ENCODE measurements around the gene MRPL17.

The MRPL17 gene

DNA sequence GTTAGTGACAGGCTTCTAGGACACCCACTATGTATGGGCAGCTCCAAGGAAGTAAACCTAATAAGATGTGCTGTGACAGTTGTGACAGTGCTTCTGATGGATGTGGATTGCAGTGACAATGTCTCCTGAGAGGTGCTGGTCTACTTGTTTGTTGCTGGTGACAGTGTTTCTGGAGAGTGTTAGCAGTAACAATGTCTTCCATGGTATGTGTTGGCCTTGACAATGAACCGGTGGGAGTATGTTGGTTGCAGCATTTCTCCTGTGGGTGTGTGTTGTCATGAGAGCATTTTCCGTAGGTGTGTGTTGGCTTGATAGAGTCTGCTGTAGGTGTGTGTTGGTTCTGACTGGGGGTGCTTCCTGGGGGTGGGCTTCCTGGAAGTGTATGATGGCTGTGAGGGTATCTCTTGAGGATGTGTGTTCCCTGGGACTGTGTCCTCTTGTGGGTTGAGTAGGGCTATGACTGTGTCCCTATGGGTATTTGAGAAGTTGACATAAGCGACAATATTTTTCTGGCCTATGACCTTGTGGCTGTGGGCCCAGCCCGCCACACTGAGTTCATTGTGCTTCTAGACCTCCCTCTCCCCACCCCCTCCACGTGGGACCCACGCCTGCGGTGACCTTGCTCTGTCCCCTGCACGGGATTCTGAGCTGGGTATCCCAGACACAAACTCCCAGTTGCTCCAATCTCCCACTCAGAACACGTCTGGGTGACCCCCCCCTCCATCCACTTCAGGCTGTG lies 28.7 kb downstream of the MRPL17 start:
- no peak for DNase-seq (ENCODE audit: low read depth)

DNA sequence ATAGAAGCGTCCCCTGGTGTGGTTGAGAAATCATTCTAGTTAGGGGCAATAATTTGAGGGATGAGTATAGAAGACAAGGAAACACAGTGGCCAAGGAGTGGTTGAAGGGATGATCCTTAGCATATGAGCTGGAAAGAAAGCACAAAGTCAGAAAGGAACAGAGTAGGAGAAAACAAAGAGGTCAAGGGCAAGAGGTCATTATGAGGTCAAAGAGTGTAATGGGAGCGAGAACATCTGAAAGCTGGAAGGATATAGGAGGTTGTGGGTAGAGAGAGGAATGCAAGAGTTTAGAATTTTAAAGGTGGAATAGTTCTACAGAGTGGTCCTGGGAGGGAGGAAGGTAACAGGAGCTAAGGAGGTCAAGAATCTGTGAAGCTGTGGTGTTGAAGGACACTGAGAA lies 29.5 kb downstream of the MRPL17 start:
- DNase-seq (ENCODE audit: low read depth): no peak

DNA sequence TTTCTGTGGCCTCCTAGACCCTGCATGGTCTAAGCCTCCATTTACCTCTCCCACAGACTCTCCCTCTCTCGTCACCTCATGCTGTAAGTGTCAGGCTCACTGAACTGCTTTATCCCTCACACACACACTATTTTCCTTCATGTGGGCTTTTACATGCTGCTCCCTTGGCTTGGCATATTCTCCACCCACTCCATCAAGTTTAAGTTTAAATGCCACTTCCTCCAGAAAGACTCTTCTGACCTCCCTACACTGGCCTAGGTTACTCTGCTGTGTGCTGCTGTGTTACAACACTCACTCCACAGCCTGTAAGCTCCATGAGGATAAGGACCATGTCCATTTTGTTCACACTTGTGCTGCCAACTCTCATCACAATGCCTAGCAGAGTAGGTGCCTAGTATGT lies 30.0 kb downstream of the MRPL17 start:
- no peak for DNase-seq (ENCODE audit: low read depth)

DNA sequence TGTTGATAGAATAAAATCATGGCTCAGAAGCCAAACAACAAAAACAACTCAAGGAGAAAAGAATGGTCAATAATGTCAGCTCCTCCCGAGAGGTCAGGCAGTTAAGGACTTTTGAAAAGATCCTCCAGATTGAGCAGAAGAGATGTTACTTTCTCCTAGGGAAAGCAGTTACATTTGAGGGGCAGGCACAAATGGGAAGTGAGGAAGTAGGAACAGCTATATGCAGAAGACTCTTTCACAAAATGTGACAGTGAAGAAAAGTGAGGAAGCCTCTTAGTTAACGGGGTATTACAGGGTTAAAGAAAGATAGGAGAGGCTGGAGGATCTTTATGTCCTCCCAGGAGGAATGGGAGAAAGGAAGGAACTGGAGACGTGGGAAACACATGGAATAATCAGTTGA lies 31.0 kb downstream of the MRPL17 start:
- no peak for DNase-seq (ENCODE audit: low read depth)

DNA sequence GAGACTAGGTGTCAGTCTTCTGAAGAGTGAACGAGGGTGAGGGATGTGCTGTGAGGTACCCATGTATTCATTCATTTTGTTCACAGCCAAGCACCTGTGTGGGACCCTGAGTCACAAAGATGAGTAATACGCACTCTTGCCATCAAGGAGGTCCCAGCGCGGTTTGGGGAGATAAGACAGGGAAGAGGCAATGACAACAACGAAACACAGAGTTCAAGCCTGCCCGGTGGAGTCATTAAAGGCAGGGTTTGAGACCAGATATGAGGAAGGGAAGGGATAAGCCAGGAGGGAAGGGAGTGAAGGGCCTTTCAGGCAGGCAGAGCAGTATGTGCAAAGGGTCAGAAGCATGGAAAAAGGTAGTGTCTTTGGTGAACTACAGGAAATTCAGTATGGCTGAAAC lies 32.2 kb downstream of the MRPL17 start:
- DNase-seq (ENCODE audit: low read depth): no peak

DNA sequence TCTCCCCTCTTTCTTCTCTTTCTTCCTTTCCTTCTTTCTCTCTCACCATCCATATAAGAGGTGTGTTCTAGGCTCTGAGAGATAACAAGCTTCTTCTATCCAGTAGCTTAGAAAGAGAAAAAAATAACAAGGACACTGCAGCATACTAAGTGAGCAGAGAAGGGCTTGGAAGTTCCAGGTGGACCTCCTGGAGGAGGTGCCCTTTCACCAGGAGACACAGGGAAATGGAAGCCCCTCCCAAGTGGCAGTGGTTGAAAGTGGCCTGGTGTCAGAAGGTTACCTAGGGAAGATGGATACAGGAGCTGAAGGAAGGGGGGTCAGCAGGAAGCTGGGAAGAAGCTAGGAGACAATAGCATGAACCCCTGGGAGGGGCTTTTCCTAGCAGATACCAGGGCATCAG lies 33.0 kb downstream of the MRPL17 start:
- no peak for DNase-seq (ENCODE audit: low read depth)

DNA sequence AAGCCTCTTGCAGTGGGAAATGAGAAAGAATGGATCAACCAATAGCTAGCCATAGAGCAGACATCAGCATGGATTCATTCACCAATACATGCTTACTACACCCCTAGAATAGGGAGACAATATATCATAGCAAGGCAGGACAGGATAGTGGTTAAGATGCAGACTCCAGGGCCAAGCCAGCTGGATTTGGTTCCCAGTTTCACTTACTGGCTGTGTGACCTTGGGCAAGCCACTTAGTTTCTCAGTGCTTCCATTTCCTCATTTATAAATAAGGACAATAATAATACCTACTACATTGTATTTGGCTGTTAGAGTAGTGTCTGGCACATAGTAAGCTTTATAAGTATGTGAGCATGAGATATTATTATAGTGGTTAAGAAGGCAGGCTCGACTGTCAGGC lies 34.6 kb downstream of the MRPL17 start:
- no peak for DNase-seq (ENCODE audit: low read depth)

DNA sequence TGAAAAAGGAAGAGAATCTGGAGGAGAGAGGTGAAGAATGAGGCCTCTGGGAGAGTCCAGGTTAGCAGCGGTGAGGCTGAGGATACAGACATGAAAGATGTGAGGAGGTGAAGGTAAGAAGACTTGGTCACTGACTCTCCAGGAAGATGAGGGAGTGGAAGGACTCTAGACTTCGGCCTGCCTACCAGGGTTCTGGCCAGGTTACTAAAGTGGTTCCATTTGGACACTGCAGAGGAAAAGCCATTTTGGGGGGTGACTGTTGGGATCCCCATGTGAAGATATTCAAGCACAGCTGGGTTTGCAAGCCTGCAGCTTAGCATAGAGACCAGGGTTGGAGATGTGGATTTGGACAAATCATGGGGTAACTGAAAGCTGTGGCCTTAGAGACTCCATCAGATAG lies 35.3 kb downstream of the MRPL17 start:
- no peak for DNase-seq (ENCODE audit: low read depth)

DNA sequence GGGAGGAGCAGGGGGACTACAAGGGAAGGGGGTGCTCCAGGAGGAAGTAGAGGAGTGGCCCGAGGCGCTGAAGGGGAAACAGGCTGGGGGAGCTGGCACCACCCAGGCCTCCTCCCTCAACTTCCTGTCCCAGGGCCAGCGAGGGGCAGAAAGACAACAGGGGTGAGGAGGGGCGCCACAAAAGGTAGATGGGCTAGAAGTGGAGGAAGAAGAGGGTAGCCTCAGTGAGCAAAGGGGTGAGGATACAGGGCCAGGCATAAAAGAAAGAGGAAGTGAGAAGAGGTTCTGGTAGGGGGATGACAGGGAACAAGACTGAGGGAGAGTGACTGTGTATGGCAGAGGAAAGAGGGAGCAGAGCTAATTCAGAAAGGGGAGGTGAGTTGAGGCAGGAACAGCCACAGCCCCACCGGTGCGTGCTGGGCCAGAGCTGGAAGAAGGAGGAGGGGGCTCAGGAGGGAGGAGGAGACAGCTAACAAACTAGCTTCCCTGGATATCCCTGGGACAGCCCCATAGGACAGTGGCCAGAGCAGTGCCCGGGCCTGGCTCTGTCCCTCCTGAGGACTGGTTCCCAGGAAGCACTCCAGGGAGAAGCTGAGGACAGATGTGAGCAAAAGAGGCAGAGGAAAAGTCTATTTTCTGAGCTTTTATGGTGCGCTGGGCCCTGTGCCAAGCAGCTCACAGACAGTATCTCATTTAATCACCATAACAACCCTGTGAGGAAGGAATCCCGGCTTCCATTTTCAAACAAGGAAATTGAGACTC lies 36.0 kb downstream of the MRPL17 start:
- DNase-seq (ENCODE audit: low read depth): no peak

DNA sequence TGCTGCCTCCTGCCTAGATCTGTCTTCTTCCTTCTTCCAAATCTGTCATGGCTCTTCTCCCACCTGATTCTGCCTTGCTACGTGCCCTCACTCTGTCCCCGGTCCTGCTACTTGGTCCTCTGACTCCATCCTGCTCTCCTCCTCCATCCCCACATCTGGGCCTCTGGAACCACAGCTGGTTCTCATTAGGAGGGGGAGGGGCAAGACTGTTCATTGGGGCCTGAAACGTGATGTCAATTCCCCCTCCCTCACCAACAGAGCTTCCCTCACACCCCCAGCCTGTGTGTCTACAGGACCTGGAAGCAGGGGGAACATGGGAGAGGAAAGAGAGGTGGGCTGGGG lies 36.6 kb downstream of the MRPL17 start:
- peak; percentile 68 for DNase-seq (ENCODE audit: low read depth)

DNA sequence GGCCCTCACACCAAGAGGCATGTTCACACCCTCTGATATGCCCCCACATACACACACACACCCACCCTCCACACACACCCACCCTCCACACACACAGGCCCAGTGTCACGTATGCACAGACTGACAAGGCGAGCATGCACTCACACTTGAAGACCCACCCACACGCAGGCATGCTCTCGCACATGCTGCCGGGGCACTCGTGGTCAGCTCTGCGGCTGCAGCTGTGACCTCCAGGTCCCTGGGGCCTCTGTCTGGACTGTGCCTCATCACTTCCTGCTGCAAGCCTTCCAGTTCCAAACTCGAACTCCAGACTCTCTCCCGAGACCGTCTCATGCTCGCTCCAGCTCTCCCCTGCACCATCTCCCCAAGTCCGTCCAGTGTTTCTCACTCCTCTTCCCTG lies 37.1 kb downstream of the MRPL17 start:
- DNase-seq (ENCODE audit: low read depth): peak; percentile 51

DNA sequence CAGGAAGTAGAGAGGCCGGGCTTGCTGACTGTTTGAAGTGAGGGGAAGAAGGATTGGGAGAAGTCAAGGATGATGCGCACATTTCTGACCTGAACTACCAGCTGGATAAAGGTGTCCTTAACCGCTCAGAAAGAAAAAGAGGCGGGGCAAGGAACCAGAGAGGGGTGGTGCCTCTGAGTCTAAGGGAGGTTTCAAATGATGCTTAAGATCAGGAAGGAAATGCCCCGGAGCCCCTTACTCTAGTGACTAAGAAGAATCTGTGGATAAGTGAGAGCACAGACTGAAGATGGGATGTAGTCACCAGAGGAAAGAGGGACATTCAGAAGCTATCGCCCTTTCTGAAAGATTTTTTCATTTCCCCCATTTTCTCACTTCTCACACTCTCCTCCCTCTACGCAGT lies 40.2 kb downstream of the MRPL17 start:
- DNase-seq (ENCODE audit: low read depth): no peak

DNA sequence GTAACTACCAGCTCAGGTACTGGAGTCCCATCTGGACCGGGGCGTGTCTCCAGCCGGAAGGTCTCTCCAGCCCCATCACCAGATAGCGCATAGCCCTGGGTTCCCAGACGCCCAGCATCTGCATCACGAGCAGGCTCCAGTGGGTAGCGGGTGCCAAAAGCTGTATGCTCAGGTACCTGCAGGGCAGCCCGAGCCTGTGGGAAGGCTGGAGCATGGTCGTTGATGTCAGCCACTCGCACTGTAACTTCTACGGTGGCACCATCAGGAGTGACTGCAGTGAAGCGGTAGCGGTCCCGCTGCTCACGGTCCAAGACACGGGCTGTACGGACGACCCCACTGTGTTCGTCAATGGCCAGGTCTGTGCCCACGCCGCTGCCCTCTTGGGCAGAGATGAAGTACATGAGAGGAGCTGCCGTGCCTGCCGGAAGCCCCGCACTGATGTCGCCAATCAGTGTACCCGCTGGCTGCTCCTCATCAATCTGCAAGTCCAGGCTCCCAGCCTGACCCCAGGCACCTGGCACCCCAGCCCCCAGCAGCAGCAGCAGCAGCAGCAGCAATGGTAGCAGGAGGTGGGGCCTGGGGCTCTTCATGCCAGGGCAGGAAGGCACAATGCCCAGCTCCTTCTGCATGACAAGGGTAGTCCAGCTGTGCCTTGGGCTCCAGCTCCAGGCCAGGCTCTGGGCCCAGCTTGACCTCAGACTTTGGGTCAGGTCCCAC lies 42.0 kb downstream of the MRPL17 start:
- no peak for DNase-seq (ENCODE audit: low read depth)

DNA sequence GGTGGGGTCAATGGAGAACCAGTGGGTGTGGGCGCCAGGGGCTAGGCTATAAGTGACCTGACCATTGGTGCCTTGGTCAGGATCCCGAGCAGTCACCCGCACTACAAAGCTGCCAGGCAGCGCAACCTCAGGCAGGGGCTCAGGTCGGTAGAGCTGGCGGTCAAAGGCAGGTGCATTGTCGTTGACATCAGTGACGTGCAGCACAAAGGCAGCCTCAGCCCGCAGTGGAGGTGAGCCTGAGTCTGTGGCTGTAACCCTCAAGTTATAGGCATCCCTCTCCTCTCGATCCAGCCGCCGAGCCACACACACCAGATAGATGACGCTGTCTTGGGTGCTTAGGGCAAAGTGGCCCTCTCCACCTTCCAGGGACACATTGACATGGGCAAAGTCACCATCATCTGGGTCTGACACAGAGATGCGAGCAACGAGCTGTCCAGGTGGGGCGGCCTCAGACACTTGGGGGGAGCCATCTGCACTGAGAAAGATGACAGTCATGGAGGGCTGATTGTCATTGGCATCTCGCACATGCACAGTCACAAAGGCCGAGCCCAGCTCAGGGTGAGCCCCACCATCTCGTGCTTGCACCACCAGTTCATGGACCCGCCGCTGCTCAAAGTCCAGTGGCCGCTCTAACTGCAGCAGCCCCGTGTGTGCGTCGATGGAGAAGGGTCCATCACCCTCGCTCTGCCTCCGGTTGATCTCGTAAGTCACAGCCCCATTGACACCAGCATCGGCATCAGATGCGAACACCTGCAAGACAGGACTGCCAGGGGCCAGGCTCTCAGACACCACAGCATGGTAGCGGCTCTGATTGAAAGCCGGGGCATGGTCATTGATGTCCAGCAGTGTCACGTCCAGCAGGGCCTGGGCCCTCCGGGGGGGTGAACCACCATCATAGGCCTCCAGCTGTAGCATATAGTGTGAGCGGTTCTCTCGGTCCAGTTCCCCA lies 42.8 kb downstream of the MRPL17 start:
- DNase-seq (ENCODE audit: low read depth): no peak

DNA sequence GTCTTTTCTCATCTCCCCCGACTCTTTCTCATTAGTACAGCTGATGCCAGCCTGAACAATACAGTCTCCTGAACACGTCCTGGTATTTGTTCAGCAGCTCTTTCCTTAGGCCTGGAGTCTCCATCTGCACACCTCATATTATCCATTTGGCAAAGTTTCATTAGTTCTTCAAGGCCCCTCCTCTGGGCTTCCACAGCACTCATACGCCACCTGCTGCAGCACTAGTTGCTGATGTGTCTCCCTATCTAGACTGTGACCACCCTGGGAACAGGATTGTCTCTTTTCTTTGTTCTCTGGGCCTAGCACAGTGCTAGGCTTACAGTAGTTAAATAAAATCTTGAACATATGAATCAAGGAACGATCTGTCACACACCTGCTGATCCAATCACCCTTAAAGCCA lies 44.7 kb downstream of the MRPL17 start:
- no peak for DNase-seq (ENCODE audit: low read depth)

DNA sequence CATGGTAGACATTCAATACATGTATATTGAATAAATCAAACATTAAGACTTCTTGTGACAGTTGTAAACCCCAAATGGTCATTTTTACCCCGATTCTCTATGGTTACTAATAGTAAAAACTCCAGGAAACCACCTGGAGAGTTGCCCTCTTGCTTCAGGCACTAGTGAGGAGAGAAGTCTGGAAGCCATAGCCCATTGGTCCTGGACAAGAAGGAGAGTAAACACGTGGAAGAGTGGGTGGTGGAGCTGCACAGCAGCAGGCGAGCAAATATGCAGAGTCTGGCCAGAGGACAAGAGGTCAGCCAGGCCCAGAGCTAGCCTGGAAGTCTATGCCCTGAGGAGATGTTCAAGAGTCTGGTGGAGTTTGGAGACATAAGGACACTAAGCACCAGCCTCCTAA lies 45.3 kb downstream of the MRPL17 start:
- peak; percentile 64 for DNase-seq (ENCODE audit: low read depth)

DNA sequence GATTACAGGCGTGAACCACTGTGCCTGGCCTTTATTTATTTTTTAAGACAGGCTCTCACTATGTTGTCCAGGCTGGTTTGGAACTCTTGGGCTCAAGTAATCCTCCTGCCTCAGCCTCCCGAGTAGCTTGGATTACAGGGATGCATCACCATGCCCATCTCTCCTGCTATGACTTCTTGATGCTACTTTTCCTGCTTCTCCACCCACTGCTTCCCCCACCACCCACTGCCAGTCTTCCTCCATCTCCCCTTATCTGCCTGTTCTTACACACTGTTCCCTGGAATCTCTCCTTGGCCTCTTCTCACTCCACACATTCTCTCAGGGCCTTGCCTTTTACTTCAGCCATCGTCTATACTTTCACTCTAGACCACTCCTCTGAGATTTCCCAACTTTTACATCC lies 46.7 kb downstream of the MRPL17 start:
- DNase-seq (ENCODE audit: low read depth): no peak

DNA sequence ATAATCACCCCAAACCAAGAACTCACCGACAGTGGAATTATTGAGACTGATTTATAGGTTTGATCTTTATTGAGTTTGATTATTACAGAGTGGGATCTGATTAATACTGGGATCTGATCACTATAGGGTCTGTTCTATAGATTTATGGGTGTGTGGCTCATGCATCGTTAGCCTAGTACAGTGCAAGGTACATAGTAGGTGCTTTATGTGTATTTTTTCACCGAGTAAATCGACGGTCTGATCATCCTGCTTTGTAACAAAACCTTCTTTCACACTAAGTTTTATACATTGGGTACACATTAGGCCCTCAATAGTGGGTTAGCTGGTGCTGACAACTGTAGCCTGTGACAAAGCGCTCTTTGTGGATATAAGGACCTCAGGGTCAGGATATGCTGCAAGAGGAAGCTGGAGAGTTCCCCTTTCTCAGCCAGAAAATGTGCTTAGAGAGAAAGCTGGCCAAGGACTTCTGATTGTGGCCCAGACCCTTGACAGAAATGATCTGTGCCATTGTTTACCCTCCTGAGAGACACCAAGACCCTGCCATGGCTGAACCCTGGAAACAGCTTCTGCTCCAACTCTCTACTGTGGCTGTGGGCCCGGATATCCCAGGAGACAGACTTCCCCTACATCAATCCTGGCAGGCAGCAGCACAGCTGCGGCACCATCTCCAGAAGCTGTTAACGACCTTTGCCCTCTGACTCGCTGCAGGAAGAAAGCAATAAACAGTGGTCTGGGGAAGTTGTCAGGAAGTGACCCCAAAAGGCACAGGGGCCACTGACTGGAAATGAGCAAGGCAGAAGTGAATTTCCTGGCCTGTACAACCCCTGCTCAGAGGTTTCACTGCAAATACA lies 47.8 kb downstream of the MRPL17 start:
- no peak for DNase-seq (ENCODE audit: low read depth)

DNA sequence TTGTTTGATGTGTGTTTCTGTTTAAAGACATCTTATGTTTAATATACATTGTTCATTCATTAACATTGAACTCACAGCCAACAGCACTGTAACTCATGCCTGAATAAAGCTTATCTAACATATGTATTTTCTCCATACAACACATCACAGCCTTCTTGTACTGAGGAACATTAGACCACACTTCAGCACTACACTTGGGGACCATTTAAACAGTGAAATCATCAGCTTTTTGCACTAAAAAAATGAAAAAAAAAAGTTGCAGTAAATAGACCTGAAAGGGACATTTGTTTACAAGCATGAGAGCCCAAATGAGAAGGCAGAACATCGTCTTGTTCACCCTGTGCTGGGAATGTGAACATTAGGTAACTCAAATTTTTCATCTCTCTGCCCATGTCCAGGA lies 48.6 kb downstream of the MRPL17 start:
- DNase-seq (ENCODE audit: low read depth): no peak

DNA sequence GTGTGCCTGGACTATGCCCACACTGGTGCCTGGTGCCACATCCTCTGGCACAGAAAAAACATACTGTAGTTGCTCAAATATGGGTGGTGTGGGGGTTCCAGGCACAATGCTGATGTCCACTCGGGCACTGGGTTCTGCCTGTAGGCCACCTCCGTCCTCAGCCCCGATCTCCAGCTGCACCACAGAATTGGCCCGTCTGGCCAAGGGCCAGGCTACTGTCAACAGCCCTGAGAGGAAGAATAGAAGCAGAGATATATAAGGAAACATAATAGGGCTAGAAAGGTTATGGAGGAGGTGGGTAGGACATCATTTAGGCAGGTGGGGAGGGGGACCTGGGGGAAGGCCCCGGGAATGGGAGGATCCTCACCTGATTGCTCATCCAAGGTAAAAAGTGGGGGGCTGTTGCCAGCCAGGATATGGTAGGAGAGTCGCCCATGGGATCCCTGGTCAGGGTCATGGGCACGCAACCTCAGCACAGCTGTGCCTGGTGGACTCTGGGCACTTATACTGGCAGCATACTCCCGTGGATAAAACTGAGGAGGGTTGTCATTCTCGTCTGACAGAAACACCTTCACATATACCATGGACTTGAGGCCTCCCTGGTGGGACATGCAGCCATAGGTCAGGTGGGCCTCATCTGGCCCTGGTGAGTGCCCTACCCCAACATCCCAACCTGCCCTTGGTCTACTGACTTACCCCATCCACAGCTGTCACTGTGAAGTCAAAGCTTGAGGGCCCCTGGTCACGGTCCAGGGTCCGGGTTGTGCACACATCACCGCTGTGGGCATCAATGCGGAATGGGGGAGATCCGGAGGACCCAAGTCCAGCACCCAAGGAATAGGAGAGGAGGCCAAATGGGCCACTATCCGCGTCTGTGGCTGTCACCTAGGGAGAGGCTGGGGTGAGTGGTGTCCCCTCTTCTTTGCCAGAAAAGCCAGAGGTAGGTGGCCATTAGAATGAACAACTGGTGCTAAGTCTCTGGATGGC lies 49.4 kb downstream of the MRPL17 start:
- no peak for DNase-seq (ENCODE audit: low read depth)
